Fibroblast of pulmonary artery (primary cell): ENCODE data around the gene DVL3.

ENCODE experiments used
- DNase-seq: peaks from one replicate; pipeline ENCODE4 v3.0.0-alpha.2; 2010; ENCODE audit warnings: low read depth
- H3K4me3 ChIP-seq: replicated peaks from 2 replicates; pipeline ENCODE4 v1.5.1; 2011; ENCODE audit warnings: low read depth, mild to moderate bottlenecking, control low read depth, low read length, moderate library complexity
- TF ChIP-seq, protein P1 (sequence below): IDR thresholded peaks from 2 replicates; pipeline ENCODE4 v1.5.1; 2011; ENCODE audit warnings: mild to moderate bottlenecking, control low read depth, low read length, inconsistent platforms; ENCODE audit errors: missing control alignments

DVL3 gene

DNA sequence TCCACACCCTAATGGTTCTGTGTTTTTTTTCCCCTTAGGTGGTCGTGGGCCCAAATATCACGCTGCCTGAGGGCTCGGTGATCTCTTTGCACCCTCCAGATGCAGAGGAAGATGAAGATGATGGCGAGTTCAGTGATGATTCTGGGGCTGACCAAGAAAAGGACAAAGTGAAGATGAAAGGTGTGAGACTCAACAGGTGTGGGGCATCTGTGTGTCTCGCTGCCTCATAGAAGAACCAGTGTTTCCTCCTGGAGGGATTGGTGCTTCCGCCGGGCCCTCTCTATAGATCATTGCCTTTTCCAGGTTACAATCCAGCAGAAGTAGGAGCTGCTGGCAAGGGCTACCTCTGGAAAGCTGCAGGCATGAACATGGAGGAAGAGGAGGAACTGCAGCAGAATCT lies 13.0 kb upstream of the DVL3 start:
- DNase-seq = no peak
- no peak overlapping the region for H3K4me3 ChIP-seq
- TF ChIP-seq, protein P1, sequence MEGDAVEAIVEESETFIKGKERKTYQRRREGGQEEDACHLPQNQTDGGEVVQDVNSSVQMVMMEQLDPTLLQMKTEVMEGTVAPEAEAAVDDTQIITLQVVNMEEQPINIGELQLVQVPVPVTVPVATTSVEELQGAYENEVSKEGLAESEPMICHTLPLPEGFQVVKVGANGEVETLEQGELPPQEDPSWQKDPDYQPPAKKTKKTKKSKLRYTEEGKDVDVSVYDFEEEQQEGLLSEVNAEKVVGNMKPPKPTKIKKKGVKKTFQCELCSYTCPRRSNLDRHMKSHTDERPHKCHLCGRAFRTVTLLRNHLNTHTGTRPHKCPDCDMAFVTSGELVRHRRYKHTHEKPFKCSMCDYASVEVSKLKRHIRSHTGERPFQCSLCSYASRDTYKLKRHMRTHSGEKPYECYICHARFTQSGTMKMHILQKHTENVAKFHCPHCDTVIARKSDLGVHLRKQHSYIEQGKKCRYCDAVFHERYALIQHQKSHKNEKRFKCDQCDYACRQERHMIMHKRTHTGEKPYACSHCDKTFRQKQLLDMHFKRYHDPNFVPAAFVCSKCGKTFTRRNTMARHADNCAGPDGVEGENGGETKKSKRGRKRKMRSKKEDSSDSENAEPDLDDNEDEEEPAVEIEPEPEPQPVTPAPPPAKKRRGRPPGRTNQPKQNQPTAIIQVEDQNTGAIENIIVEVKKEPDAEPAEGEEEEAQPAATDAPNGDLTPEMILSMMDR = no peak

DNA sequence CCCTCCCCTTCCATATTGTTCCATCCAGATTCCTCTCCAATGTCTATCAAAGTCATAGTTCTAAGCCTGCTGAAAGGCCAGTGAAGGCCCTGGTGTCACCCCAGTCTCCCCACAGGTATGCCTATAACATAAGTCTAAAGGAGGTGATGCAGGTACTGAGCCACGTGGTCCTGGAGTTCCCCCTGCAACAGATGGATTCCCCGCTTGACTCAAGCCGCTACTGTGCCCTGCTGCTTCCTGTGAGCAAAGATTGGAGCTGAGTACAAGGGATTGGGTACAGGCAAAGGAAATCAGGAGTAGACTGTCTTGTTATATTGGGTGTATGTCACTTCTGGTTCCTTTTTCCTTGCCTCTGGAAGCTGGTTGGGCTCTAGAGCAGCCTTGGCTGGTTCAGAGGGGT lies 11.8 kb upstream of the DVL3 start:
- no peak for DNase-seq
- no peak overlapping the region for H3K4me3 ChIP-seq
- TF ChIP-seq, protein P1 = no peak

DNA sequence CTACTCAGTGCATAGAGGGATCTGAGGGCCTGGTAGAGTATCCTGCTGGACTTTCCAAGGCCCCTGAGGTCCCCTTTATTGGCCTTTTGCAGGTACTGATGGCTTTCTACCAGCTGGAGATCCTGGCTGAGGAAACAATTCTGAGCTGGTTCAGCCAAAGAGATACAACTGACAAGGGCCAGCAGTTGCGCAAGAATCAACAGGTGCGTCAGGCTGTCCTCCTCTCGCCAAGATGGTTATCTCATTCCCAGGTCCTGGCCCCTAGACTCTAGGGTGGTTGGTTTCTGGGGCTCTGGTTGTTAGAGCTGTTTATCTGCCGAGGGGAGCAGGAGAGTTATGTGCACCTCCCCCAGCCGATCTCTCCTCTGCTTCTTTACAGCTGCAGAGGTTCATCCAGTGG lies 10.7 kb upstream of the DVL3 start:
- H3K4me3 ChIP-seq = no peak overlapping the region
- TF ChIP-seq, protein P1 = no peak
- no peak for DNase-seq

DNA sequence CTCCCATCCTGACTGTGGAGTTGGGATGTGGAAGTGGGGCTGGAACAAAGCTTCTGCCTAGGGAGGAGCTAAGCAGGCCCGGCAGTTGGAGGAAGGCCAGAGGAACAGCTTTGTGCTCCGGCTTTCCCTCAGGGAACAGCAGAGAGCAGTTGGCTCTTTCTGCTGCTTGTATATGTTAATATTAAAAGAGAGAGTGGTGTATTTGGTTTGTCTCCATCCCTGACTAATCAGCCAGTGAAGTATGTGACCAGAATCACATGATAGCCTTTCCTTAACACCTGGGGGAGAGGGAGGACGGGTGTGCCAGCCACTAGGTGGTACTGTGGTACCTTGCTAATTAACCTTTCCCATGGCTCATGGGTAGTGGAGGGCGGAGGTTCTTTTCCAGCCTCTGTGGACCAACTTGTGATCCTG lies 10.1 kb upstream of the DVL3 start:
- peak; percentile 74 for DNase-seq
- TF ChIP-seq, protein P1 = peak; percentile 55
- H3K4me3 ChIP-seq = no peak overlapping the region

DNA sequence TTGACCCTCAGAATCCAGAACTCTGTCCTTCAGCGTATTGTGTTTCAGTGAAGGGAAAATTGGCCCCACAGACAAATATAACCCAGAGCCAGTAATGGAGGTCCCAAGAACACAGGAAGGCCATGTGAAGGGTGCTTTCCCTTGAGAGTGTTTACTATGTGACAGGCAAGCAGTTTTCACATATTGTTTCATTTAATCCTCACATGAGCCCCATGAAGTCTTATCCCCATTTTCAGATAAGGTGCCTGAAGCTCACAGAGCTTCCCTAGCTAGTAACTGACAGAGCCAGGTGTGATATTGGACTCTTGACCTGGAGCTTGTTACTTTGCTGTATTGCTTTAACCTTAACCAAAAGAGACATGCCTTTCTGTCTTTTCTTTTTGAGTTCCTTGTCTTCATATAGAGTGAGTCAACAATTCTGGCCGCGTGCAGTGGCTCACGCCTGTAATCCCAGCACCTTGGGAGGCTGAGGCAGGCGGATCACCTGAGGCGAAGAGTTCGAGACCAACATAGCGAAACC lies 9.4 kb upstream of the DVL3 start:
- DNase-seq = no peak
- H3K4me3 ChIP-seq = no peak overlapping the region

DNA sequence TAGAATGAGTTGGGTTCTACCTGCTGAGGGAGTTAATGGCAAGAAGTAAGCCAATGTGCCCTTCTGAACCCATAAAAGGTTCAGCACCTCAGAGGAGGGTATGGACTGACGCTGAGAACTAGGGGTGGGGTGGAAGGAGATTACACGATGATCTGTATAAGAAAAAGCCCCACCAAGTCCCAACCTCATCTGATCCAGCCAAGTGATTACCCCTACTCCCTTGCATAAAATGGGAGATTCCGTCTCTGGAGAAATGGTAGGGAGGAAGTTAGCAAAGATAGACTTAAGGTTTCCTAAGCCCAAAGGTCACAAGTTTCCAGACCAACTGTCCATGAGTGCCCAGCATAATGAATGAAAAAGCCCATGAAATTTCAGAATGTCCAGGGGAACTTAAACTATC lies 7.1 kb upstream of the DVL3 start:
- TF ChIP-seq, protein P1 = no peak
- DNase-seq = no peak
- H3K4me3 ChIP-seq = no peak overlapping the region

More for the DNA sequence above, 9.4 kb upstream of the DVL3 start:
- TF ChIP-seq, protein P1 = no peak

DNA sequence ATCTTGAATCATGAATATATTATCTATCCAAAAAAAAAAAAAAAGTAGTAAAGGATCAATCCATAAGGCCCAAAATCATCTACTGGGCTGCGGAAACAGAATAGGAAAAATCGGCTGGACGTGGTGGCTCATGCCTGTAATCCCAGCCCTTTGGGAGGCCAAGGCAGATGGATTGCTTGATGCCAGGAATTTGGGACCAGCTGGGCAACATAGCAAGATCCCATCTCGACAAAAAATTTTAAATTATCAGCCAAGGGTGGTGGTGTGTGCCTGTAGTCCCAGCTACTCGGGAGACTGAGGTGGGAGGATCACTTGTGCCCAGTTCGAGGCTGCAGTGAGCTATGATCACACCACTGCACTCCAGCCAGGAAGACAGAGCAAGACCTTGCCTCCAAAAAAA lies 6.1 kb upstream of the DVL3 start:
- no peak for DNase-seq
- TF ChIP-seq, protein P1 = no peak
- H3K4me3 ChIP-seq = no peak overlapping the region
